Hypothalamus (tissue), 51 donors: ENCODE measurements around the gene JAKMIP2.

Source experiments
- DNase-seq, 51 donors: peaks; one replicate each; lab custom pipeline; 2025; lab: John Stamatoyannopoulos, UW

JAKMIP2 gene

DNA sequence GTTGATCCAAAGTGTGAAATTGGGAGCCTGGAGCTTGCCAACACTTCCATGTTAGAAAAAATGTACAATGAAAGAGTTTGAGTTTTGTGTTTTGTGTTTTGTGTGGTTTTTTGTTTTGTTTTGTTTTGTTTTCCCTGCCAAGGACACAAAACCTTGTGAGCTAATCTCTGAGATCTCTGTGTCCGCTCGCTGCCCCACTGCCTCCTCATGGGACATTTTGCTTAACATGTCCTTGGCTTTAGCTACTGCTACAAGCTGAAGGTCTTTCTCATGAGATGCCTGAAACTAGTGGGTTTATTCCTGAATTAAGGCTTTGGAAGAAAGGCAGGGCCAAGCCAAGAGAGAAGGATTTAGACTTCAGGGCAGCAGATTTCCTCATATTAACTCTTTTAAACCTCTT is 7.3 kb upstream of the JAKMIP2 start:
- no peak for DNase-seq

DNA sequence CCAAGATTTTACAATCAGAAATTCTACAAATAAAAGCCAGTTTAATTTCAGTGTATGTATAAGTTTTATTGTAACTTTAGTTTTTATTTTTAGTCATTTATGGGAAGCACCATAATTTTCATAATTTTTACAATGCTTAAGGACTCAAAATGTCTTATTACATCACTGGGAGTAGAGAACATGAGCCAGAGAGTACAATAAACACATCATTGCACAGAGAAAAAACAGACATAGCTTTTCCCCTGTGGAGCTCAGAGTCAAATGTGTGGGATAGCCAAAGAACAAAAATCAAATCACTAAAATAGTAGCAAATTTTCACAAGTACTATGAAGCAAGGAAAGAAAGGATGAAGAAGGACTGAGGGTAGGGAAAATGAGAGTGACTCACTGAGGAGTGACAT is 5.5 kb upstream of the JAKMIP2 start:
- no peak for DNase-seq

DNA sequence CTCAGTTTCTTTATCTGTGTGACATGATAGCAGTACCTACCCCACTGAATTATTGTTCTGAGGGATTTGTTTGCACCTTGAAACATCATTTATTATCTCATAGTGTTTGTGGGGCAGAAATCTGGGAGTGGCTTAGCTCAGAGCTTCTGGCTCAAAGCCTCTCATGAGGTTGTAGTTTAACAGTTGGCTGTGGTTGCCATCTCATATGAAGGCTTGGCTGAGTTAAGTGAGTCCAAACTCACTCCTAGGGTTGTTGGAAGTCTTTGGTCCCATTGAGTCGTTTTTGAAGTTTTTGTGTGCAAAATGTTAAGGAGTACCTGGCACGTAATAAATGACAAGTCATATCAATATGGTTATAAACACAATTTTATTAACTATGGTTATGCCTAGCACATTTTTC is 3.6 kb upstream of the JAKMIP2 start:
- no peak for DNase-seq

DNA sequence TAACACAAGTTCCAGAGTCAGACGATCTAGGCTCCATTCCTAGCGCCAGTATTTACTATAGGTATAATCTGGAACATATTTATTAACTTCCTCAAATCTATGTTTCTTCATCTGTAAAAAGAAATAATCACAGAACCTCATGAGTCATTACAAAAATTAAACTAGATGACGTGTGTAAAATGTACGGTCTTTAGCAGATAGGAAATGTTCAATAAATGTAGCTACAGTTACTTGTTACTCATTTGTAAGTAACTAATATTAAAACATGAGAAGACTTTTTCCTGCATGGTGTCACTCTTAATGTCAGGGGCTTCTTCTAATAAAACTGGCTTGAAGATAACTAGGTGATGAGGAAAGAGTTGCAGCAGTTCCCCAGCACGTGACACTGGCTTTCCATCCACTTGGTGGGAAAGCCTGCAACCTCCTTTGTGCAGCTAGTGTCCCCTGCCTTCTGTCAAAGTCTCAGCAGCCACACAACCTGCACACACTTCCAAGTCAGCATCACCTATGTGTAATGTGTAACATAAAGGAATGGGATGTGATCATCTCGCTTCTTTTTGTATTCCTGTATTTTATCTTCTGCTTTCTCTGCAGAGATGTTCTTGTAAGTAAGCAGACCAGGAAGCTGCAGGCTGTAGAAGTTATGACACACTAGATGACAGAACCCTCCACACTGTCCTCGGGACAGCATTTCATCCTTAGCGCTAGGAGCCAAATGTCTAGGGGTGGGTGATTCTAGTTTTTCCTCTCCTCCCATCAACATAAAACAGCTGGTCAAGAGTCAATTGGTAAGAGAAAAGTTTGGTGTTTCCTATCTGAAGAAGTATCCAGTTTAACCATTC is 1.8 kb upstream of the JAKMIP2 start:
- no peak for DNase-seq

DNA sequence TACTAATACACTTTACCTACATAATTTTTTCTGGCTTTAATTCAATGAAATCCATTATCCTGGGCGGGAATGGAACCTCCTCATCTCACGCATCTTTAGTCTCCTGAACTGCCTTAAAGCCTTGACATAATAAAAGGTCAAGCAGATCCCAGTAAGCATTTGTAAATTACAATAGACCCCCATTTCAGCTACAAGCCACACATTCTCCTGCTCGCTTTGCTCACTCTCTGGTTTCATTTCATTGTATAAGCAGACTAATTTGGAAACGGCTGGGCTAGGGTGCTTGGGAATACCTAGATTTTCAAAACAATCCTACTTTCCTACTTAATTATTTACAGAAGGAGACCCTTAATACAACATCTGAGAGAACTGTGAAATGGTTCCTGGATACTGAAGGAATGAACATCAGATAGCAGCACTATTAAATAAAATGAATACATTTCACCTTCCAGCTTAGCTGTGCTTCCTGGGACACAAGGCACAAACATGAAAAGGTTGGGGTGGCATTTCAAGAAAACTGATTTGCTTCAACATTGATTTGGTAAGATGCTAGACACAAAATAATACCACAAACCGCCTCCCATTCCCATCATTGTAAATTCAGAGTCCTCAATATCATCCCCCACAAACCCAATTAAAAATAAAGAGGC is 1.5 kb downstream of the JAKMIP2 start:
- peak in 1 of 51 donors; percentile 52 for DNase-seq

DNA sequence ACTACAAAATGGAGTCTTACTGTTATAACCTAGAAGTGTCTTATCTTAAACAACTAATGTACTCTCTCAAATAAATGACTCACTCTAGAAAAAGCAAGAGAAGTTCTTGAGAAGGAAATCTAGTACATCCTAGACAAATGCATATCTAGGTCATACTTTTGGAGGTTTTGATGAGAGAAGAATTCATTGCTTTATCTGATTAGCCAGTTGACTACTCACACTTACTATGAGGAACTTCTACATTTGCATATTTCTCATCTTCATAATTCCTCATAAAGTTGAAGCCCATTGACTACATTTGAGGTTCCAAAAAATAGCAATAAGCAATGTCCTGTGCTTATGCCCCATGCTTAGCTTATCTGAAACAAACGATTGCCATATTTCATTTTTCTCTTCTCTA is 2.8 kb downstream of the JAKMIP2 start:
- DNase-seq = no peak

DNA sequence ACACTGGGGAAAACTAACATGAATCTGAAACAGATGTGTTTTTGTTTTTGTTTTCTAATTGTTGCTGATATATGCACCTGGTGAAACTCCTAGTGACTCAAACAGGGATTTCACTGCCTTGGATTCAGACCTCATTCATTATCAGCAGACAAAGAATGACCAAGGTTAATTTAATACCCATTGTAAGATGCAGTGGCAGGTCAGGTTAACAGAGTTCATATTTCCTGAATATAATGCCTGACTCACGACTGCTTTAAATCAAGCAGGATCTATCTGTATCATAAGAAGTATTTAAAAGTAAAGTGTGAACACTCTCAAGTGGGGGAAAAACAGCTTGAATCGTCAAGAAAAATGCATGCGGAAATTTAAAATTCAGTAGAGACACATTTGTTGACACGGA is 5.5 kb downstream of the JAKMIP2 start:
- no peak for DNase-seq

DNA sequence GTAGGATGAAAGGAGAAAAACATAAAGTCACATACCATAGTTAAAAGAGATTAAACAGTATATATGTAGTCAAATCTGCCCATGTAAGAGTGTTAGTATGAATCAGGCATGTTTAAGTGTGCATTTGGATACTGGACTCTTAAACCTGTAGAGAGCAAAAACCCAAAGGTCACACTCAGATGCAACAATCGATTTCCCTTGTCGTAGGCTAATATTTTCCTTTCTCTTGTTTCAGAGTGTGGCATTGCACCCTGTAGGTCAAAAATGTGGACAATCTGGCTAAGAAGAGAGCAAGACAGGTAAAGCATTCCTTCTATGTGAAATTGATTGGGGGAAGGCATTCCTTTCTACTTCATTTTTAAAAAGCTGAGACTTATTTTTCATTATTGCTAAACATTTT is 8.9 kb downstream of the JAKMIP2 start:
- DNase-seq = no peak

DNA sequence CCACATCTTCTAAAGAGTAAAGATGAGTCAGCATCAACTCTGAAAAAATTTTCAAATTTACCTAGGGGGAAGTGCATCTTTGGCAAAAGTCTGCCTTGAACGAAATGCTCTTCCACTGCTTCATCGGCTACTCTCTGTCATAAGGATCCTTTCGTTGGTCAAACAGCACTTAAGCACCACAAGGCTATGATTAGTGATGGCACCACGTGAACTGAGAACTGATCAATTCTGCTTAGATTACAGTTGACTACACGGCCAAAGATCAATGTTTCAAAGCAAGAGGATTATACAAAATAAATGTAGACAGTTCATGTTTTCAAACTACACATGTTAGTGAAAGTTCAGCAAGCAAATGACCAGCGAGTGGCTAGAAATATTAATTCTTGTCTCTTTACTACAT is 9.4 kb downstream of the JAKMIP2 start:
- DNase-seq = no peak

DNA sequence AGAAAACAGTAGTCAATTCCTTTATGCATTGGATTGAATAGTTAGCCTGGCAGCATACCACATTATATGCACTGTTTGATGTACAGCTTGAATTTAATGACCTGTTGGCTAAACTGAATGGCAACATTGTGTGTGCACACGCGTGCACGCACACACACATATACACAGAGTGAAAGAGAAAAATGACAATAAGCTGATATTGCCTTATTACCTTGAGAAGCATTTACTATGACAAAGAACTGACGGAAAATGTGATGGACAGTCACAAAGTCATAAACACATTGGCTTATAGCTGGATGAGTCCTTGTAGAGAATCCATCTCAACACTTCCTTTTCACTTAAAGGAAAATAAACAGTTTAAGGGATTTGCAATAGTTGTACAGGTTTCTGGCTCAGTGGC is 15.5 kb downstream of the JAKMIP2 start:
- no peak for DNase-seq

DNA sequence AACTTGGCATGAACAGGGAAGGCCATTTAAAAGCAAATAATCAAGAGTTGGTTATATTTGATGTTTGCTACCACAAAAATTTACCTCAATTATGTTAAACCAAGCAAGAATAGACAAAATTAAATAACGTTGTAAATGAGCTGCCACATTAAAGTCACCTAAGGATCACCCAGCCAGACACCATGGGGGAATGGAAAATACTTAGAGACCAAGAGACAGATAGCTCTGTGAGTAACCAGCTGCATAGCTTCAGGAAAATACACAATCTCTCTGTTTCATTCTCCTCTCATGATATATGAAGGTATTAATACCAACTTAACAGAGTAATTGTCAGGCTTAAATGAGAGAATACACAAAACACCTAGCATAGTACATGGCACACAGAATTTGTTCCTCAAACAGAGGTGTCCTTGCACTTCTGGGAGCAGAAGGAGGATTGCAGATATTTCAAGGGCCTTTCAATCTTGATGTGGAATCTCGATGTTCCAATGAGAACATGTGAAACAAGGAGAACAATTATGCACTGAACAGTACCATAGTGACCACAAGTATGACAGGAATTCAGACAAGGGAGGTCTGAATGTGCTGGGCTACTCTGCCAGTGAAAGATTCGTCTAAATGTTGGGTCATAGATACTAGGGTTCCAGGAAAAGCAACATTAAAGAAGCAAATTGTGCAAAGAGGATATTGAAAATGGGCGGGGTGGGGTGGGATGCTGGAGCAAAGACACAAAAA is 18.6 kb downstream of the JAKMIP2 start:
- no peak for DNase-seq

DNA sequence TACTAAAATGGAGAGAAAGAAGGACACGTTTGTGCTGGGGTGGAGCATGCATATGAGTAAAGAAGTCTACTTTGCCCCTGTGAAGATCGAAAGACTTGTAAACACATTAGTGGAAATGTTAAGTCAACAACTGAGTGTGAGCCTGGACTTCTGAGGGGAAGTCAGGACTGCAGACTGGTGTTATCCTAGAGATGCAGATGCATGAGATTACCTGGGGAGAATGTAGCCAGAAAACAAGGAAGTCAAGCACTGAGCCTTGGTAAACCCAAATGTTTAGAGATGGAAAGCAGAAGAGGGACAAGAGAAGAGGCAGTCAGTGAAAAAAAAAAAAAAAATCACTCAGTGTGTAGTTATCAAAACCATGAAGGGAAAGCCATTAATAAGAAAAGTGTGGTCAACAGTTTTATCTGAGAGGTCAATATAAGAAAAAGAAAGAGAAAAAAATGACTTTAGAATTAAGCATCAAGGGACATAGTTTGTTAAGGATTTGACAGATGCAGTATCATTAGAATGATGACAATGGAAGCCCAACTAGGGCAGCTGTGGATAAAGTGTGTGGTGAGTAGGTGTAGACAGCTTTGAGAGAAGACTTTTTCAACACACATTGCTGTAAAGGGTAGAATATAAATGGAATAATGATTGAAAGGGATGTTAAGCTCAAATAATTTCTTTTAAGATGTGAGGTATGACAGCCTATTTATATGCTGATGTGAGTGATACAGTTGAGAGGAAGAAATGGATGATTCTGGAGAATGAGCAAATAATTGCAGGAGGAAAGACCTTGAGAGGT is 22.2 kb downstream of the JAKMIP2 start:
- DNase-seq = no peak

DNA sequence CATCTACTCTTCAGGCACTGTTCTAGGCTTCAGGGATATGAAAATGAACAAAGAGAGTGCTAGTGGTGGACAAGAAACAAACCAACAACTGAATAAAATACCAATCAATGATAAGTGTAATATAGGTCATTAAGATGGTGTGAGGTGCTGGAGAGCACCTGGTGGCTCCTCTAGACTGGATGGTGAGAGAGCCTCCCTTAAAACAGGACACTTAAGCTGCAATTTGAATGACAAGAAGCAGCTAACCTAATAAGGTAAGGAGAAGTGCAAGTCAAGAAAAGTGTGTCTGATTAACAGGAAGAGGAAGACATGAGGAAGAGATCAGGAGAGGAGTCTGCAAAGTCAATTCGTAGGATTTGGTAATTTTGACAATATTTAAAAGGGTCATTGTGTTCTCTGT is 23.1 kb downstream of the JAKMIP2 start:
- DNase-seq = no peak

DNA sequence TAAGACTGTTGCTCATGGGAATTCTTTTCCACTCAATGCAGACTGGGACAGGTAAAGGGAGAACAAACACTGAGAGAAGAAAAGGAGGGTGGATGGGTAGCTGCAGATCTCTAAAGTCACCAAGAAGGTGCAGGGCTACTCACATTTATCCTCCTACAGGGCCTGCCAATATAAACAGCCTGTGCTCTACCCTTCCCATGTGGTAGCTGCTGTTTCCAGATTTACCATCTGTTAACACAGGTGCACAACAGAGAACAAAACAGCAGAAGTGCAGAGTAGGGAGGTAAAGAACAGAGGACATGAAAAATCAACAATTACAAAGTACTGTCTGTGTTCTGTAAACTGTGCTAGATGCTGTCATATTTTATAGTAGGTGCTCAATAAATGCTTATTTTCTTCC is 26.0 kb downstream of the JAKMIP2 start:
- no peak for DNase-seq

DNA sequence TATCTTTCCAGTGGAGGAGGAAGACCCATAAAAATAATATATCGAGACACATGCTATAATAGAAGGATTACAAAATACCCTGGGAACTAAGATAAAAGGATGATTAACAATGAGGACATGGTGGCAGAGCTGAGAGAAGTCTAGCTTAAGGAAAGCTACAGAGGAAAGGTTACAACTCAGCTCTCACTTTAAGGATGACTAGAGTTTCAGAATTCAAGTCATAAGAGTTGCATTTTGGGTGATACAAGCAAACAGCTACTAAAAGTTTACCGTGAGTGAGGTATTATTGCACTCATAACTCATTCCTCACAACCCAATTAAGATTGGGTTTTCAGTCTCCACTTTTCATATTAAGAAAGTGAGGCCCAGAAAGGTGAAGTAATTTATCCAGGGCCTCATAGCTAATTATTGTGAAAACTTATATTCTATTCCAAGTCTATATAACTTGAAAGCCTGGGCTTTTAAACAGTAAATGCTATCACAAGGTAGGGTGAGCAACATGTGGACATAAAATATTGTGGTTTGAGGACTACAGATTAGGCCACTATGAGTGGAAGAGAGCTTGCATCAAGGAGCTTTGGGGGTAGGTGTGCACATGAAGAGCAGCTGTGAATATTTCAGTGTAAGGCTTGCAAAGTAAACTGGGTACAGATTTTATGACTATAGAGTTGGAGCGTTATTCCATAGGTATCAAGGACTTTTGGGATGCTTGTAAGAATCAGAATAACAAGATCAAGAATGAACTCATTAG is 28.0 kb downstream of the JAKMIP2 start:
- DNase-seq = no peak

DNA sequence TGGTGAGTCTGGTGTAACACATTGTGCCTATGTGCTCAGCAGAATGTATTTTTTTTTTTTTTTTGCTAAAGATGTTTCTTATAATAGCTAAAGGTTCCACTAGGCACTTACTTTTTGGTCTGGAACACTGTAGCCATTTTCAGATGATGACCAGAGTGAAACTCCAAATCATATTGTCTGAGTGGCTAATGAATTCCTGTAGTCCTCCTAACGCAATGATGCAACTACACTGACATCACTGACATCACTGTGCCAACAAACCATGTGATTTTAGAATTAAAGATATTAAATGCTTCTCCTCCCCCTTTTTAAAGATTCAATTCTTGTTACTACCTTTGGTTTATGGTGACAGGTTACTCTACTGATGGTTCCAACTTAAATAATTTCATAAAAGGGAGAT is 28.8 kb downstream of the JAKMIP2 start:
- DNase-seq = no peak

DNA sequence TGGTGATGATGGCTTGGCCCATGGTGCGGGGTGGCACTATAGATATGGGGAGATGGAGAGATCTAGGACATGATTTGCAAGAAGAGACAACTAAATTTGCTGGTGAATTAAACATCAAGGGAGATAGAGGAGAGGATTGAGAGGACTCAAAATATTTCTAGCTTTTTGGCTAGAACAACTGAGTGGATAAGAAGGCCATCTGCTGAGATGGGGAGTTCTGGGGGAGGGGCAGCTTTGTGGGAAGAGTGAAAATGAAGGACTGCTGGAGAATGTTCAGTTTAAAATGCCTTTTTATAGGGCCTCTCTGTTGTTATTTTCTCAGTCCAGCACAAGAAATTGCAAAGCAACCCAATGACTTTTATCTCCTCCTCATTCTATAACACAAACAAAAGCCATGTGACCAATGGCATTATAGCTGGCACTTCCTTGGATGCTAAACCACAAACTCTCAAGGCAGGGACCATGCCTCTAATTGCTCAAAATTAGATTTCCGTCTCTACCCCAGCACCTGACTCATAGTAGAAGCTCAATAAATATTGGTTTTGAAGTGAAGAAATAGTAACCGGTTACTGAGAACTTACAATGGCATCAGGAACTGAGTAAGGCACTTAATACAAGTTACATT is 29.8 kb downstream of the JAKMIP2 start:
- no peak for DNase-seq

DNA sequence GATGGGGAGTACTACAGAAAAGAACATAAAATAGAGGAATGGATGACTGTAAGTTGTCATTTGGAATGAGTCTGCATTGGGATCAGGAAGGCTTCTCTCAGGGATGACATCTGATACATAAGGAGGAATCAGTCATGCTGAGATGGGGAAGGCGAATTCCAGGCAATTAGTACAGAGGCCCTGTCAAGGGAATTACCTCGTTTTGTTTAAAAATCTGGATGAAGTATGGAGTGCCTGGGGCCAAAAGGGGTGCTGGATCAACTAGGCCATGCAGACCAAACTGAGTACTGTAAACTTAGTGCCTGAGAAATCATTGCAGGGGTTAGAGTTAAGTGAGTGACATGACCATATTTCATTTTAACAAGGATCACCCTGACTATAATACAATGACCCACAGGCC is 30.5 kb downstream of the JAKMIP2 start:
- DNase-seq = no peak

DNA sequence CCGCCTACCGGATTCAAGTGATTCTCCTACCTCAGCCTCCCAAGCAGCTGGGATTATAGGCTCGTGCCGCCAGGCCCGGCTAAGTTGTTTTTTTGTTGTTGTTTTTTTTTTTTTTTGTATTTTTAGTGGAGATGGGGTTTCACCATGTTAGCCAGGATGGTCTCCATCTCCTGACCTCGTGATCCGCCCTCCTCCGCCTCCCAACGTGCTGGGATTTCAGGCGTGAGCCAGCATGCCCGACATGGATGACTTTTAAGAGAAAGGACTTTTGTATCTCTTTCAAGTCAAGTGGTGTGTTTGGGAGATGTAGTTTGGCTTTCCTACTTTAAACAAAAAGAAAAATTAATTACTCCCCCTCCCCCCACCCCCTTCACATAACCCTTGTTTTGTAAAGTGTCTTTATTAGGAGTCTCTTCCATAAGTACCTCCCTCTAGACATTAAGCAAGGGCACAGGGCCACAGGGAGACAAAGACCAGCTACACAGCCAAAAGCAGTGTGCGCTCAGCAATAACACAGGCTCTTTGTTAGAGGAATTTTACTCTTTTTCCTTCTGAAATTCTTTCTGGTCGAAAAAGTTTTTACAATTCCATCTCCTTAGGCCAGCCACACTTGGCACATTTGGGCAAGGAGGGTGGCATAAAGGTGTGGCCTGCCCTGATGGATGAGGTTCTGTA is 31.2 kb downstream of the JAKMIP2 start:
- DNase-seq = peak in 19 of 51 donors; percentile 1 to 53 (median 28)
